HG03108 (cell line): ENCODE measurements around the gene SMPD4.
"Not testable (repeated sequence)": the region's sequence is repeated elsewhere in the genome, so short reads cannot be mapped to it uniquely, and the experiment has no call there.

Experiments
- ATAC-seq: cut with Tn5 transposase; IDR thresholded peaks from one replicate; pipeline ENCODE4 v1.9.1; 2021; ENCODE audit warnings: moderate library complexity; ENCODE audit not compliant: unreplicated experiment

The SMPD4 gene, protein sequence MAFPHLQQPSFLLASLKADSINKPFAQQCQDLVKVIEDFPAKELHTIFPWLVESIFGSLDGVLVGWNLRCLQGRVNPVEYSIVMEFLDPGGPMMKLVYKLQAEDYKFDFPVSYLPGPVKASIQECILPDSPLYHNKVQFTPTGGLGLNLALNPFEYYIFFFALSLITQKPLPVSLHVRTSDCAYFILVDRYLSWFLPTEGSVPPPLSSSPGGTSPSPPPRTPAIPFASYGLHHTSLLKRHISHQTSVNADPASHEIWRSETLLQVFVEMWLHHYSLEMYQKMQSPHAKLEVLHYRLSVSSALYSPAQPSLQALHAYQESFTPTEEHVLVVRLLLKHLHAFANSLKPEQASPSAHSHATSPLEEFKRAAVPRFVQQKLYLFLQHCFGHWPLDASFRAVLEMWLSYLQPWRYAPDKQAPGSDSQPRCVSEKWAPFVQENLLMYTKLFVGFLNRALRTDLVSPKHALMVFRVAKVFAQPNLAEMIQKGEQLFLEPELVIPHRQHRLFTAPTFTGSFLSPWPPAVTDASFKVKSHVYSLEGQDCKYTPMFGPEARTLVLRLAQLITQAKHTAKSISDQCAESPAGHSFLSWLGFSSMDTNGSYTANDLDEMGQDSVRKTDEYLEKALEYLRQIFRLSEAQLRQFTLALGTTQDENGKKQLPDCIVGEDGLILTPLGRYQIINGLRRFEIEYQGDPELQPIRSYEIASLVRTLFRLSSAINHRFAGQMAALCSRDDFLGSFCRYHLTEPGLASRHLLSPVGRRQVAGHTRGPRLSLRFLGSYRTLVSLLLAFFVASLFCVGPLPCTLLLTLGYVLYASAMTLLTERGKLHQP

DNA sequence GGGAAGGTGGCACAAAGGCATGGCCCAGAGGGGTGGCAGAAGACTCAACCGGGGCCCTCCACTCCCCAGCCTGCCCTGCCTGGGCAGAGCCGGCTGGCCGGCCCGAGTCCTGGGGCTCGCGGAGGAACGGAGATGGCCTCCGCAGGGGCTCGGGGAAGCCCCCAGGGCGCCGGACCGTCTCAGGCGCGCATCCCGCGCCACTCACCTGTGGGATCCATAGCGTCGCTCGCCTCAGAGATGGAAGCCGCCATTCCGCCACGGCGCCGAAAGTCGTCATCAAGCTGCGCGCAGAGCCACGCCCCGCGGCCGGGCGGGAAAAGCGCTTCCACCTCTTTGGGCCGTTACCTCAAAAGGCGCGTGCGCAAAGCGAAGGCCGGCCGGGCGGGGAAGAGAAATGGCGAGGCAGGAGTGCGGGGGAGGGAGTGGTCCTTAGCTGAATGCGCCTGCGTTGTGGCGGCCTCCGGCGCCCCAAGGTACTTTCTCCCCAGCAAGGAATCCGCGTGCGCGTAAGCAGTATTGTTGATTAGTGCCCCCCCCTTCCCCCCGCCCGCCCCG is at the start of gene SMPD4:
SMPD4 (minus strand) TSS at position 278 of the 555 bp plus-strand sequence. CDS start 5,010 bp downstream, outside the sequence.
- ATAC-seq: peak; percentile 48

DNA sequence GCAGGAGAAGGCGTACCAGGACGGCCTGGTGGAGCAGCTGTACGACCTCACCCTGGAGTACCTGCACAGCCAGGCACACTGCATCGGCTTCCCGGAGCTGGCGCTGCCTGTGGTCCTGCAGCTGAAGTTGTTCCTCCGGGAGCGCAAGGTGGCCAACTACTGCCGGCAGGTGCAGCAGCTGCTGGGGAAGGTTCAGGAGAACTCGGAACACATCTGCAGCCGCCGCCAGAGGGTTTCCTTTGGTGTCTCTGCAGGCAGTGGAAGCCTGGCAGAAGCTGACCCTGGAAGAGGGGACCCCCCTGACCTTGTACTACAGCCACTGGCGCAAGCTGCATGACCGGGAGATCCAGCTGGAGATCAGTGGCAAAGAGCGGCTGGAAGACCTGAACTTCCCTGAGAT is 49.5 kb upstream of the SMPD4 start:
- not testable (repeated sequence) for ATAC-seq

DNA sequence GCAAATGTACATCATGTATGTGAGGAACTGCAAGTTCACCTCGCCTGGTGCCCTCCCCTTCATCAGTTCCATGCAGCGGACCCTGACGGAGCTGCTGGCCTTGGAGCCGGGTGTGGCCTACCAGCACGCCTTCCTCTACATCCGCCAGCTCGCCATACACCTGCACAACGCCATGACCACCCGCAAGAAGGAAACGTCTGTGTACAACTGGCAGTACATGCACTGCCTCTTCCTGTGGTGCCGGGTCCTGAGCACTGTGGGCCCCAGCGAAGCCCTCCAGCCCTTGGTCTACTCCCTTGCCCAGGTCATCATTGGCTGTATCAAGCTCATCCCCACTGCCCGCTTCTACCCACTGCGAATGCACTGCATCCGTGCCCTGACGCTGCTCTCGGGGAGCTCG is 49.0 kb upstream of the SMPD4 start:
- ATAC-seq: not testable (repeated sequence)

DNA sequence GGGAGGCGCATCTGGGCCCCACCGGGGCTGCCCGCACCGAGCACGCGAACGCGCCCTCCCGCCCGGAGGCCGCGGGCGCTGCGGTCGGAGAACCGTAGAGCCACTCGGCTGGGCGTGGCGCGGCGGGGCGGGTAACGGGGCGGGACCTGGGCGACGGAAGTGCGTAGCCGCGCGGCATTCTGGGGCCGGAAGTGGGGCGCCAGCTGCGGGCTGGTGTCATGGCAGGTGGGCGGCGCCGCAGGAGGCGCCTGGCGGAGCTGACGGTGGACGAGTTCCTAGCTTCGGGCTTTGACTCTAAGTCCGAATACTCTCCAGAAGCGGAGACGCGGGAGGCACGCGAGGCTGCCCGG is 47.7 kb upstream of the SMPD4 start:
- ATAC-seq: not testable (repeated sequence)

DNA sequence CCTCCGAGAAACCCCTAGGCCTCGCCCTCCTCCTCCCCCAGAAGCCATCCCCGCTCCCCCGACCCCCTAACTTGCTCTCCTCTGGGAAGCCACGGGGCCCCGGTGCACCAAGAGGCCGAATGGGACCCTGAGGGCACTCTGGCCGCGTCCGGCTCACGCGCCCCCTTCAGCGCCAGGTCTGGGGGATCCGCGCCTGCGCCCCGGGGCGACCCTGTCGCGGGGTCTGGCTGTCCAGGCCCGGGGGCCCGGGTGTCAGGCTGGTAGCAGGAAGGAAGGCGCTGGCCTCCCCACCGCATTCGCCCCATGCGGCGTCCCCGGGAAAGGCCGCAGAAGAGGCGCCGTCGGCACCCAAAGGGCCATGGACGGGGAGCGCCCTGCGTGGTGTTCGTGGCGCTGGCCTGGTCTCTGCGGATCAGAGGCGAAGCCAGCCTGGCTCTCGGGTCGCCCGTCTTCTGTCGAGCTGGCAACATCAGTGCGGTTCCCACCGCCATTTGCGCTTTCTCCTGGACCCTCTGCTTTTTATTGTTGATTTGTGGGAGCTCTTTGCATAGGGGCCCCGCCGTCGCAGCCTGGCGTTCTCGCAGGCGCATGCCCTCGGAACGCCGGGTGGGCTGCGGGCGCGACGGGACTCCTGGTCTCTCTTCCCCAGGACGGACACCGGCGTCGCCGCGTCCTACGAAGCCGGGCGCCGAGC is 47.2 kb upstream of the SMPD4 start:
- not testable (repeated sequence) for ATAC-seq

DNA sequence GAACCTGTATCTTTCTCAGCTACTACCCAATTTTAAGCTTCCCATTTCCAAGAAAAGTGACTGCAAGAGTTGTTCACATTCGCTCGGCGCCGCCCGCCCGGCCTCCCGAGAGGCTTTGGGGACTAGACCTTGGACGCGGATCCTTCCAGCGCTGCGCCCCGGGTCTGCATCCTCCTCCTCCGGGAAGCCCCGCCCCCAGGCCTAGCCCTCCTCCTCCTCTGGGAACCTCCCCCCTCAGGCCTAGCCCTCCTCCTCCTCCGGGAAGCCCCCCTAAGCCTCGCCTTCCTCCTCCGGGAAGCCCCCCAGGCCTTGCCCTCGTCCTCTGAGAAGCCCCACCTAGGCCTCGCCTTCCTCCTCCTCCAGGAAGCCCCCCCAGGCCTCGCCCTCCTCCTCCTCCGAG is 46.6 kb upstream of the SMPD4 start:
- ATAC-seq: not testable (repeated sequence)

DNA sequence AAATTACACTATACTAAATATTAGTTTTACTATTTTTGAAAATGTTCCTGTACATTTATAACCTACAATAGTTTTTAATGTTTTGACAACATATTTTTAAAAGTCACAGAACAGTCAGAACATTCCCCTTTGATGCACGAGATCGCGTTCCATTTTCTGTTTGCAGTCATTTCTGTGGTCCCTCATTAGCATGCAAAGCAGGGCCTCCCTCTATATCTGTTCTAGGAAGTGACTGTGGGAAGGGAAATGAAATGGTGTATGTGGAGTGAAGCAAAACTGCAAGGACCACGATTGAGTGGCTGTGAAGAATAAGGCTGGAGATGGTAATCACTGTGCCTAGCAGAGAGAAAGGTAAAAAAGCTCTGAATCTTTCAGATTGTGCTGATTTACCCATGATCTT is 41.1 kb upstream of the SMPD4 start:
- ATAC-seq: peak; percentile 79

DNA sequence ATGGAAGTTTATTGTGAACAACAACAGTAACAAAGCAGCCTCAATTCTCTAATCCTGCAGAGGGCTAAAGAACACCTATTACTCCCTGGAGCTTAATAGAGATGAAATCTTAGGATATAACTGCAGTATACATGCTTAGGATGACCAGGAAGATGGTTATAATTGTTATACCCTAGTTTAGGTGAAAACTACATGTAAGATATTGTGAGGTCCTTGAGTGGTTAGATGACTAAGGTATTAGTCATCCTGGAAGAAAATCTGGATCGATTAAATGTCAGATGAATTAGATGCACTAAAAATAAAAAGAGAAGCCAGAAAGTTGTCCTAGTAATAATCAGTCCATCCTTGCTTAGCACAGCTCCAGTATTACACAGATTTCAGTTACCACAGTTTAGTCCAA is 39.1 kb upstream of the SMPD4 start:
- ATAC-seq: not testable (repeated sequence)

DNA sequence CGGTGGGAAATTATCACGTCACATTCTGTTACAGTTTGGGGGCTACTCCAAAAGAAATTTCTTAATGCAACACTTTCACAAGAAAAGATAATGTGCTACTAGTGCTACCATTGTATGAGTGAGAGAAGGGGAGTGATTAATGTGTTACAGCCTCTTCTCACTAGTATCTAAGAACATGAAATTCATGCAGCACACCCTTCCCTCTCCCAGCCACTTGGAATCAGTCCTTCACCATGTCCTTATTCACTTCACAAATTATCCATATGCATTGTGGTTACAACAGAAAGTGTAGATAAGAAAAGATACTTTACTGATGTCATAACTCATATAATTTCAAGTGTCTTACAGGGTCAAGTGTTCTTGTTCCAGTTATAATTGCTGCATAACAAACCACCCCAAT is 37.7 kb upstream of the SMPD4 start:
- not testable (repeated sequence) for ATAC-seq

DNA sequence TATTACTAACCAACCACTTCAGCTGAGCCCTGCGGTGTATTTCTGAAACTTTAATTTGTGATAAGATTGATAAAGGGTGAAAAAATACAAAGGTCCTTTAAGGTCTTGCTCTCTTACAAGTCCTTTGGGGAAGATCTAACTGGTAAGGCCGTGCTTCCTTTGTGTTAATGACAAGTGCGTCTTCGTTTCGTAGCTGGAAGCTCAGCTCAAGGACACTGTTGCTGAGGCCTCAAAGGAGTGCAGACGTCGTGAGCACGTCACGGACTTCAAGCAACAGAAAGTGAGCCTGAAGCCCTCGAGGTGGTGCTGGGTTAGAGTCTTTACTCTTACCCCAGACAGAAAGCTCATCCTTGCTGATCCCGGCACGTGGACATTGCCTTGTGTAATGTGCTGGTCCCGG is 25.6 kb upstream of the SMPD4 start:
- ATAC-seq: not testable (repeated sequence)

DNA sequence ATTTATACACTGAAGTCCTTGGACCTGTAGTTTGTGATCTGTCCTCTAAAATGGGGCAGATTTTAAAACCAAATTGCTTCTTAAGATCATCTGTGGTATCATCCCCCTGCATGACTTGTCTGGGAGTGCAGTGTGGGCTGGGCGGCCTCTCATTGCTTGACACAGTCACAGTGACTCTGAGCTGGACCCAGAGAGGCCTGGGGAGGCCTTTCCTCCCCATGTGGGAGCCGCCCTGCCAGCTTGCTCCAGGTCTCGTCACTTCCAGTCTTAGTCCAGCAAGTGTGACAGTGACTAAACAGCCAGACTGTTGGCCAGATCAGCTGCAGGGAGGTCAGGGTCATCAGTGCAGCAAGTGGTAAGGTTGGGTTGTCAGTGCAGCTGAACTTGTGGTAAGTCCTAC is 21.7 kb upstream of the SMPD4 start:
- ATAC-seq: not testable (repeated sequence)

DNA sequence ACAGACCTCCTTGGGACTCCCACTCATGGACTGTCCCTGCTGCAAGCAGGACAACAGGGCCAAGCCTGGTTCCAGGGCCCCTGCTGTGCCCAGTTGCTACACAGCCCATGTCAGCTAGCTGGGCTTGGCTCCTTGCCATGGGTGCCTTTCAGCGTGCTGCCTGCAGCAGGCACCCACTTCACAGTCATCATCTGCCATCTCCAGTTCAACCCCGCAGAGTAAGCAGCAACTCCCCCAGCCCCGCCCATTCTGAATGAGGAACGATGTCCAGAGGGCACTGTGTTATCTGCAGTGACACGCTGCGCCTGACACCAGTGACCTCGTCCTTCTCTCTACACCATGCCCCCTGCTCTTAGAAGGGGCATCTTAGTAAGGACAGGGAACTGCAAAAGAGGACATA is 21.1 kb upstream of the SMPD4 start:
- not testable (repeated sequence) for ATAC-seq

DNA sequence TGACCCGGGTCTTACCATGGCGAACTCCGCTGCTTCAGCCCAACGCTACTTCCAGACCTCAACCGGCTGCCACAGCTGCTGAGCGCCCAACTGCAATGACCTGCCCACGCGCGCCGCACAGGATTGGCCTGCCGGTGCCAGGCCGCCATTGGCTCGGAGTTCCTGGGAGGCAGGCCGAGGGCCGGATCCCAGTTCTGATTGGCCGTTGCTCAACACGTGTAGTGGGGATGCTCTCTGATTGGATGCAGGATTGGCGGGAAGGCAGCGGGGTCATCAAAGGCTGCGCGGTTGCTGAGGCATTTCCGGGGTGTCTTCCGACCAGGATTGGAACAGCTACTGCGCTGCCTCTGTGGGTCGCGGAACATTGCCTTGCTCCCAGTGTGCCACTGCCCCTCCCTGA is 16.9 kb upstream of the SMPD4 start, which contains the start of gene TUBA3E:
TUBA3E (minus strand) TSS at position 97 of the 400 bp plus-strand sequence; CDS start at position 18, 79 bp downstream.
- ATAC-seq: no peak

DNA sequence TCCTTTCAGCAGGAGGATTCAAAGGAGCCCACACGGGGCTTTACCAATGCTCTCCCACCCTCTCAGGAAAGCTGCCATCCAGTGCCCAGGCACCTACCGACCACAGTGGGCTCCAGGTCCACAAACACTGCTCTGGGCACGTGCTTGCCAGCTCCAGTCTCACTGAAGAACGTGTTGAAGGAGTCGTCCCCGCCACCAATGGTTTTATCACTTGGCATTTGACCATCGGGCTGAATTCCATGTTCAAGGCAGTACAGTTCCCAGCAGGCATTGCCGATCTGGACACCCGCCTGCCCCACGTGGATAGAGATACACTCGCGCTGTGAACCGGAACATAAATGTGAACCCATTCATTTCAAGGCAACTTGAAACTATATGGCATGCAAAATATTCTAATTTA is 14.7 kb upstream of the SMPD4 start:
- ATAC-seq: not testable (repeated sequence)

DNA sequence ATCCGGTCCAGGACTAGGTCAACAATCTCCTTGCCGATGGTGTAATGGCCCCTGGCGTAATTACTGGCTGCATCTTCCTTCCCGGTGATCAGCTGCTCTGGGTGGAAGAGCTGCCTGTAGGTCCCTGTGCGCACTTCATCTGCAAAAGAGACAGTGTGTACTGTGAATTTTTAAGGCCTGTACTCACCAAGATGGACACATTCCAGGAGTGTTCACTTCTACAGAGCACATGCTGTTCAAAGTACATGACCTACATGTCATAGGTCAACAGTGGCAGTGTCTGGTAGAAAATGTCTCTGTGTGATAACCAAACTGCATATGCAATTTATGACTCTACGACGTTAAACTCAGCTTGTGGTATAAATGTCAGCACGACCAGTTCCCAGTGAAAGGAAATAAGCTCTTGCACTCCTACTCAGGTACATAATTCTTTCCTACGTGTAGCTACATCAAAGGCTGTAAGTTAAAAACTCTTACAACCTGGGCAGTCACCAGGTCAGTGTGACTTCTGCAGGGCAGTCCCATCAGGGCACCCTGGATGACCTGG is 13.8 kb upstream of the SMPD4 start:
- not testable (repeated sequence) for ATAC-seq

DNA sequence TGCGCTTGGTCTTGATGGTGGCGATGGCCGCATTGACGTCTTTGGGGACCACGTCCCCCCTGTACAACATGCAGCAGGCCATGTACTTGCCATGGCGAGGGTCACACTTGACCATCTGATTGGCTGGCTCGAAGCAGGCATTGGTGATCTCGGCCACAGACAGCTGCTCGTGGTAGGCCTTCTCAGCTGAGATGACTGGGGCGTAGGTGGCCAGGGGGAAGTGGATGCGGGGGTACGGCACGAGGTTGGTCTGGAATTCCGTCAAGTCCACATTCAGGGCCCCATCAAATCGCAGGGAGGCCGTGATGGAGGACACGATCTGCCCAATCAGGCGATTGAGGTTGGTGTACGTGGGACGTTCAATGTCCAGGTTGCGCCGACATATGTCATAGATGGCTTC is 12.4 kb upstream of the SMPD4 start:
- not testable (repeated sequence) for ATAC-seq

DNA sequence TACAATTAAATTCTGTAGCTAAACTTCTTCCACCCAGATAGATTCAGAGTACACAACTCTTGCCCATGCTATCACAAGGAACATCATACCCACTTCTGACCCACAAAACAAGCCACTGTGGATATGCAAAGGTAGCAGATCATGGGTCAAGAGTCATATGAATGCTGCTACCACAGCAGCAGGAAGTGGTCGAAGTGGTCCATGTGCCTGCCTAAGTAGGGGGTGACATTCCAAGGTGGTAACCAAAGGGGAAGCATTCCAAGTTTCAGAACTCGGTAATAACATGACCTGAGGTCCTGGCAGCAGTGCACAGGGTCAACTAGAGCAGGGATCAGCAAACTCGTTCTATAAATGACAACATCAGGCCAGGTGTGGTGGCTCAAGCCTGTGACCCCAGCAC is 11.0 kb upstream of the SMPD4 start:
- ATAC-seq: not testable (repeated sequence)

DNA sequence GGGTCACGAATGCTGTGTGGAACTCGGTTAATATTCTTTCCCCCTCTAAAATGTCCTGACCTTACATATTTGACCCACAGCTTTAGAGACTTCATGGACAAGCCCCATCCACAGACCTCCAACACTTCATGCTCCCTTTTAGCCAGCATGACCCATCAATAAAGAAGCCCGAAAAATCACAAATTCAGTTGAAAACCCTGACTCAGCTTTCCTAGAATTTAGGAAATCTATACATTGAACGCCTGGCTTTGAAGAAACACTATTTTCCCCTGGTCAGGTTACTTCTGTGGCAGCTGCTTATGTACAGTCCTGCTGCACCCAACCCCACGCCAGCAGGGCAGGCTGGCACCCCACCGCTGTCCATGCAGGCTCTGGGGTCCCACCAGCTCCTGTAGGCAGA is 9.9 kb upstream of the SMPD4 start:
- ATAC-seq: not testable (repeated sequence)

DNA sequence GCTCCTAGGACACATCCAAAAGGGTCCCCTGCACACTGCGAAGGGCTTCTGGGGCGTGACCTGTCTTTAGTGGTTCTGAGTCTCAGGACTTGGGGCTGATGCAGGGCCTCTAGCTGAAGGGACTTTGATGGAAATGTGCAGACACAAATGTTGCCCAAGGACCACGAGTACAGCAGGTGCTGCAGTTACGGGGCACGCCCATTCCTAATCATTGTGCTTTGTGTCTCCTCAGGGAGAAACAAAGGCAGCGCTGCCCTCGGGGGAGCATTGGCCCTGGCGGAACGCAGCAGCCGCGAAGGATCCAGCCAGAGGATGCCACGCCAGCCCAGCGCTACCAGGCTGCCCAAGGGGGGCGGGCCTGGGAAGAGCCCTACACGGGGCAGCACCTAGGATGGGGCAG is 8.8 kb upstream of the SMPD4 start:
- ATAC-seq: no peak

DNA sequence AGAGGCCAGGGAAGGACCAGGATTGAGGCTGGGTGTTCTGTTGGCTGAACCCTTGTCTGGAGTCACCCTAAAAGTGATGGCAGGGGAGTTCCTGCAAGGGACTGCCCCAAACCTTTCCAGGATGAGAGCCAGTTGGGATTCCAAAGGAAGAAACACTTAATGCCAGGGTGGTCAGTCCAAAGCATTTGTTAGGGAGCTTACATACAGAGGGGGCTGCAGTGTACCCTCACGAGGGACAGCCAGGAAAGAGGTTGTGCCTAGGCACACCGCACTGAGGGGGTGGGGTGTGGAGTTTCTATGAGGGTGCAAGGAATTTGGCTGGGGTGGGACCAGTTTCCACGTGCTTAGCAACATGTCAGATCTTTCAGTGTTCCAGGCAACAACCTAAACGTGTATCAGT is 7.6 kb upstream of the SMPD4 start:
- ATAC-seq: not testable (repeated sequence)
